Measurements from ENCODE around the gene PLCL2.

- TF ChIP-seq CTCF (conservative IDR thresholded peaks at IDR 0.05 in 1 of 2, IDR thresholded peaks at IDR 0.05 in 1 of 2; ENCODE audit: extremely low read depth in 1 of 2, insufficient read depth in 1 of 2, low read depth in 1 of 2, low read length in 2 of 2) (no peak), EZH2 (IDR thresholded peaks at IDR 0.05; ENCODE audit: borderline replicate concordance, low read length) (no peak)
Measured at GRCh38 chr3:17057321-17057720, 172.6 kb downstream of the PLCL2 start.

All from mammary epithelial cell (primary cell).